IMR-90 (cell line): ENCODE results near the gene ERMP1. TPM values are rescaled to one million over a fixed set of nuclear protein-coding genes. Genes with fewer than 3 reads are reported as not detected.
A peak's percentile ranks its signal among the peaks of the same experiment; 100 is the strongest.

ENCODE experiments used
- ATAC-seq: fragments of 200-7000 bp; cut with Tn5 transposase; 2 replicates; pipeline ENCODE4 v1.9.1; 2020; ENCODE audit warnings: low read depth, mild to moderate bottlenecking, moderate library complexity
- BruUV-seq: library from RNA; stranded (reverse); fragments of 400-500 nt; replicated peaks from 2 replicates; lab custom pipeline; 2021; lab: Mats Ljungman, UMichigan
- CTCF ChIA-PET: fragments of 300-600 bp; formaldehyde crosslinking; extraction: SDS; loops from one replicate; lab custom pipeline; 2021; ENCODE audit warnings: antibody characterized with exemption; lab: Yijun Ruan, JAX
- POLR2A ChIA-PET: fragments of 300-600 bp; sonication (Branson Sonifier 250); formaldehyde crosslinking; loops from one replicate; lab custom pipeline; 2022; ENCODE audit warnings: antibody characterized with exemption; ENCODE audit not compliant: unreplicated experiment; lab: Charles Lee
- DNase-seq: peaks from one replicate; pipeline ENCODE4 v3.0.0; 2013
- H2AFZ ChIP-seq: replicated peaks from 2 replicates; pipeline ENCODE3; 2013; ENCODE audit warnings: low read length, mild to moderate bottlenecking; ENCODE audit not compliant: poor library complexity
- H2AK5ac ChIP-seq: 2 replicates; pipeline ENCODE4 v1.6.1; 2013; ENCODE audit warnings: low read depth, low read length, inconsistent platforms
- H2AK9ac ChIP-seq: replicated peaks from 2 replicates; pipeline ENCODE3; 2013; ENCODE audit warnings: mild to moderate bottlenecking, low read depth, low read length, moderate library complexity; ENCODE audit not compliant: poor library complexity
- H2BK120ac ChIP-seq: 2 replicates; pipeline ENCODE4 v1.6.1; 2013; ENCODE audit warnings: low read depth, low read length, inconsistent platforms
- H2BK15ac ChIP-seq: 3 replicates; pipeline ENCODE4 v1.6.1; 2013; ENCODE audit warnings: low read depth, low read length, inconsistent platforms
- H2BK20ac ChIP-seq: 2 replicates; pipeline ENCODE4 v1.6.1; 2013; ENCODE audit warnings: low read depth, mild to moderate bottlenecking, inconsistent platforms, low read length, moderate library complexity
- H2BK5ac ChIP-seq: 2 replicates; pipeline ENCODE4 v1.6.1; 2013; ENCODE audit warnings: mild to moderate bottlenecking, low read depth, low read length, inconsistent platforms; ENCODE audit not compliant: poor library complexity, severe bottlenecking
- H3K14ac ChIP-seq: replicated peaks from 2 replicates; pipeline ENCODE4 v1.6.1; 2013; ENCODE audit warnings: low read depth, low read length, inconsistent platforms
- H3K18ac ChIP-seq: 2 replicates; pipeline ENCODE4 v1.6.1; 2013; ENCODE audit warnings: low read depth, low read length, control low read depth
- H3K23ac ChIP-seq: 2 replicates; pipeline ENCODE4 v1.6.1; 2013; ENCODE audit warnings: low read depth, low read length, inconsistent platforms
- H3K27ac ChIP-seq: 2 replicates; pipeline ENCODE4 v1.5.1; 2013; ENCODE audit warnings: mild to moderate bottlenecking, control low read depth, low read length; ENCODE audit not compliant: insufficient read depth
- H3K27me3 ChIP-seq: 2 replicates; pipeline ENCODE4 v1.6.1; 2013; ENCODE audit warnings: low read length; ENCODE audit not compliant: control insufficient read depth, insufficient read depth
- H3K36me3 ChIP-seq: 2 replicates; pipeline ENCODE4 v1.6.1; 2013; ENCODE audit warnings: low read length, mixed read lengths; ENCODE audit not compliant: control insufficient read depth, insufficient read depth
- H3K4ac ChIP-seq: 2 replicates; pipeline ENCODE4 v1.6.1; 2013; ENCODE audit warnings: low read depth, low read length, inconsistent platforms
- H3K4me1 ChIP-seq: 2 replicates; pipeline ENCODE4 v1.6.1; 2013; ENCODE audit warnings: low read length, mixed read lengths; ENCODE audit not compliant: control insufficient read depth, insufficient read depth
- H3K4me2 ChIP-seq: 2 replicates; pipeline ENCODE4 v1.6.1; 2013; ENCODE audit warnings: low read depth, mild to moderate bottlenecking, control low read depth, low read length, moderate library complexity
- H3K4me3 ChIP-seq: 2 replicates; pipeline ENCODE4 v1.5.1; 2013; ENCODE audit warnings: low read depth, mild to moderate bottlenecking, control low read depth, low read length, moderate library complexity; ENCODE audit not compliant: insufficient read depth
- H3K56ac ChIP-seq: 2 replicates; pipeline ENCODE4 v1.6.1; 2013; ENCODE audit warnings: low read length, inconsistent platforms; ENCODE audit not compliant: insufficient read depth; ENCODE audit errors: extremely low read depth
- H3K79me1 ChIP-seq, 2 experiments: 2 replicates each; pipeline ENCODE4 v1.6.1; 2013; ENCODE audit warnings: low read length in 2 of 2, inconsistent platforms in 1 of 2, low read depth in 1 of 2
- H3K9ac ChIP-seq: 2 replicates; pipeline ENCODE4 v1.6.1; 2013; ENCODE audit warnings: low read depth, low read length, control low read depth
- H3K9me1 ChIP-seq: 2 replicates; pipeline ENCODE4 v1.6.1; 2013; ENCODE audit warnings: low read length, inconsistent platforms; ENCODE audit not compliant: insufficient read depth
- H3K9me3 ChIP-seq: 2 replicates; pipeline ENCODE4 v1.6.1; 2013; ENCODE audit warnings: low read length; ENCODE audit not compliant: control insufficient read depth, insufficient read depth
- H4K20me1 ChIP-seq: 2 replicates; pipeline ENCODE4 v1.6.1; 2013; ENCODE audit warnings: low read length, inconsistent platforms; ENCODE audit not compliant: insufficient read depth
- H4K5ac ChIP-seq: 2 replicates; pipeline ENCODE4 v1.6.1; 2013; ENCODE audit warnings: mild to moderate bottlenecking, low read depth, low read length, control low read depth
- H4K8ac ChIP-seq, 2 experiments: 2 replicates each; pipeline ENCODE4 v1.6.1; 2013; ENCODE audit warnings: low read depth in 2 of 2, low read length in 2 of 2, control low read depth in 1 of 2, inconsistent platforms in 1 of 2
- H4K91ac ChIP-seq: 2 replicates; pipeline ENCODE4 v1.6.1; 2013; ENCODE audit warnings: low read depth, low read length, inconsistent platforms; ENCODE audit not compliant: insufficient read depth
- BHLHE40 ChIP-seq: fragments of 150-350 bp; IDR thresholded peaks from 2 replicates; pipeline ENCODE4 v1.6.1; 2016; ENCODE audit warnings: mild to moderate bottlenecking, low read depth, low read length
- CEBPB ChIP-seq: IDR thresholded peaks from 2 replicates; pipeline ENCODE4 v1.6.1; 2012; ENCODE audit warnings: low read depth, low read length, improper control_type of control experiment
- CHD1 ChIP-seq: IDR thresholded peaks from 2 replicates; pipeline ENCODE4 v1.6.1; 2012; ENCODE audit warnings: low read depth, low read length, improper control_type of control experiment
- CTCF ChIP-seq: conservative IDR thresholded peaks from 2 replicates; pipeline ENCODE4 v1.5.1; 2012; ENCODE audit warnings: mild to moderate bottlenecking, low read depth, low read length, improper control_type of control experiment
- ELK1 ChIP-seq: fragments of 150-350 bp; IDR thresholded peaks from 2 replicates; pipeline ENCODE4 v1.6.1; 2016; ENCODE audit warnings: low read depth, mild to moderate bottlenecking, low read length, moderate library complexity, borderline replicate concordance
- FOS ChIP-seq: fragments of 150-350 bp; IDR thresholded peaks from 2 replicates; pipeline ENCODE4 v1.6.1; 2016; ENCODE audit warnings: low read depth, low read length
- MAFK ChIP-seq: IDR thresholded peaks from 2 replicates; pipeline ENCODE4 v1.6.1; 2012; ENCODE audit warnings: low read depth, low read length, improper control_type of control experiment
- MAZ ChIP-seq: IDR thresholded peaks from 2 replicates; pipeline ENCODE4 v1.6.1; 2012; ENCODE audit warnings: low read depth, mild to moderate bottlenecking, low read length, improper control_type of control experiment, moderate library complexity, borderline replicate concordance
- MXI1 ChIP-seq: IDR thresholded peaks from 2 replicates; pipeline ENCODE4 v1.6.1; 2012; ENCODE audit warnings: low read depth, mild to moderate bottlenecking, low read length, moderate library complexity, borderline replicate concordance
- NFE2L2 ChIP-seq: fragments of 150-350 bp; IDR thresholded peaks from 2 replicates; pipeline ENCODE4 v1.6.1; 2016; ENCODE audit warnings: low read depth, mild to moderate bottlenecking, low read length
- POLR2A ChIP-seq: IDR thresholded peaks from 2 replicates; pipeline ENCODE4 v1.6.1; 2012; ENCODE audit warnings: mild to moderate bottlenecking, low read depth, low read length
- RAD21 ChIP-seq: IDR thresholded peaks from 2 replicates; pipeline ENCODE4 v1.6.1; 2012; ENCODE audit warnings: low read length, improper control_type of control experiment
- RCOR1 ChIP-seq: IDR thresholded peaks from 2 replicates; pipeline ENCODE4 v1.6.1; 2012; ENCODE audit warnings: mild to moderate bottlenecking, low read length, improper control_type of control experiment; ENCODE audit not compliant: insufficient replicate concordance
- RFX5 ChIP-seq: IDR thresholded peaks from 2 replicates; pipeline ENCODE4 v1.8.0; 2012; ENCODE audit warnings: low read depth, mild to moderate bottlenecking, low read length, moderate library complexity
- SMC3 ChIP-seq: fragments of 150-350 bp; IDR thresholded peaks from 2 replicates; pipeline ENCODE4 v1.6.1; 2016; ENCODE audit warnings: low read depth, mild to moderate bottlenecking, antibody characterized with exemption, low read length, moderate library complexity
- USF2 ChIP-seq: fragments of 150-350 bp; IDR thresholded peaks from 2 replicates; pipeline ENCODE4 v1.6.1; 2017; ENCODE audit warnings: mild to moderate bottlenecking, antibody characterized with exemption, low read length, low read depth
- WGBS, 2 experiments: methylation state at CpG; one replicate each; pipeline versions ENCODE4 v1.1.5 to v1.1.7; 2013; ENCODE audit warnings: missing lambda C conversion rate in 2 of 2; ENCODE audit not compliant: insufficient read length in 1 of 2; ENCODE audit errors: extremely low coverage in 2 of 2; 5-methylcytosine and 5-hydroxymethylcytosine counted together
- dilution Hi-C: fragments of 300-500 bp; cut with HindIII; formaldehyde crosslinking; loops from one replicate; pipeline ENCODE4 v1.14.3; 2018; ENCODE audit warnings: low sequenced_read_pairs; ENCODE audit not compliant: unreplicated experiment
- in situ Hi-C: fragments of 300-500 bp; cut with MboI; formaldehyde crosslinking; loops from 3 replicates; pipeline ENCODE4 v1.14.3; 2019; ENCODE audit warnings: low sequenced_read_pairs, inconsistent platforms, mixed read lengths
- intact Hi-C: fragments of 100-400 bp; cut with micrococcal nuclease; formaldehyde crosslinking; loops from 2 replicates; pipeline ENCODE4 v1.10.0; 2022
- polyA plus RNA-seq, 3 experiments: library from polyadenylated mRNA; depleted of rRNA; stranded (reverse); fragments of >200 nt; gene quantifications; 2 replicates each; pipeline ENCODE4 v1.2.3, GENCODE V29; 2012; ENCODE audit warnings: low replicate concordance in 1 of 3
- total RNA-seq: library from RNA; depleted of rRNA; stranded (reverse); fragments of >200 nt; gene quantifications from 2 replicates; pipeline ENCODE4 v1.2.3, GENCODE V29; 2012

The ERMP1 gene
- total and polyA plus RNA-seq, 2 of the 4 experiments (the other 2 are of a cell fraction), result 2.2 to 4.7 TPM

- ChIA-PET CTCF (interaction anchor here (0.6 kb wide), 1 partner anchor 10 kb away, joined by 10 read pairs; no protein-coding TSS in a partner anchor), POLR2A (no interaction called here)
- Histone ChIP-seq H3K4me2 (no peak overlapping the region), H3K18ac (no peak overlapping the region), H3K14ac (no peak overlapping the region), H2BK5ac (no peak overlapping the region), H3K9me1 (no peaks in the 10 kb centered on the region), H4K91ac (no peak overlapping the region), H4K20me1 (no peaks in the 10 kb centered on the region; the same call in 1 of the 2 replicates), H3K9me3 (no peaks in the 10 kb centered on the region), H3K23ac (no peak overlapping the region), H3K27ac (no peak overlapping the region), H4K5ac (no peak overlapping the region), H3K36me3 (peaks cover 29% of the 10 kb centered on the region), H2BK20ac (no peak overlapping the region), H2AFZ (no peak overlapping the region), H3K56ac (no peak overlapping the region), H2BK120ac (no peak overlapping the region), H3K4ac (no peak overlapping the region), H2AK5ac (no peak overlapping the region), H3K4me3 (no peak overlapping the region), H2AK9ac (no peak overlapping the region), H3K79me1 (peaks cover 0 to 19% of the 10 kb centered on the region in 2 experiments; a peak in 3 of 4 replicates), H4K8ac (no peak overlapping the region), H2BK15ac (no peak overlapping the region), H3K27me3 (no peaks in the 10 kb centered on the region), H3K4me1 (peaks cover 2% of the 10 kb centered on the region; the same call in 1 of the 2 replicates), H3K9ac (no peak overlapping the region)
- WGBS, 2 experiments, result no CpG with 5 or more reads among the region's 3 CpGs
- DNase-seq (no peak), ATAC-seq (peak; percentile 51)
- BruUV-seq, result no TSS peak
- in situ Hi-C loops, result no loop called here
- intact Hi-C loops, result no loop called here
- dilution Hi-C loops, result no loop called here
- no peak for TF ChIP-seq CHD1
- no peak for TF ChIP-seq RCOR1
- no peak for TF ChIP-seq POLR2A
- no peak for TF ChIP-seq USF2
- TF ChIP-seq NFE2L2, result no peak
- TF ChIP-seq CTCF, result no peak
- no peak for TF ChIP-seq MAFK
- no peak for TF ChIP-seq MXI1
- no peak for TF ChIP-seq MAZ
- no peak for TF ChIP-seq CEBPB
- TF ChIP-seq ELK1, result no peak
- no peak for TF ChIP-seq BHLHE40
- TF ChIP-seq RAD21, result no peak
- no peak for TF ChIP-seq FOS
- no peak for TF ChIP-seq RFX5
- TF ChIP-seq SMC3, result no peak
These were observed 89.8 kb downstream of the ERMP1 start for GRCh38 chr9:5743109-5743508.
